Measurements from ENCODE around the gene OAS3.

GRCh38 chr12:112907415-112908157, 30.7 kb upstream of the OAS3 start:
- TF ChIP-seq CTCF (IDR thresholded peaks at IDR 0.05) (no peak), POLR2AphosphoS5 (IDR thresholded peaks at IDR 0.05) (no peak)

Measured in suprapubic skin (tissue), 3 donors.